ENCODE data around the gene SIRT4. TPM values are rescaled to one million over a fixed set of nuclear protein-coding genes. Genes with fewer than 3 reads are reported as not detected.

SIRT4 gene
- total and polyA plus RNA-seq, 2 of the 13 experiments (the other 11 are each of a cell fraction or from before 2014, with no cell fraction given), result 3.4 to 5.8 TPM

- no peaks in the 10 kb centered on the region; the same call in 1 of the 2 replicates for H3K4me1 ChIP-seq (ENCODE audit: insufficient read depth, low read length)
- H3K9ac ChIP-seq (ENCODE audit: insufficient read depth, low read depth, low read length), result no peak overlapping the region
- 83% methylated on average over 1 of the region's 1 CpG for WGBS (ENCODE audit: low lambda C conversion rate)
- H3K27me3 ChIP-seq (ENCODE audit: control insufficient read depth in 1 of 2, insufficient read depth in 2 of 2, low read length in 2 of 2), result no peaks in the 10 kb centered on the region; a peak in 1 of 5 replicates
- BruUV-seq (replicated peaks), result no TSS peak
- H2AFZ ChIP-seq (ENCODE audit: low read length), result no peak overlapping the region
- no peaks in the 10 kb centered on the region for H3K36me3 ChIP-seq (replicated peaks in 1 of 2; ENCODE audit: control insufficient read depth in 1 of 2, insufficient read depth in 2 of 2, low read length in 2 of 2)
- no peak for FAIRE-seq
- CTCF ChIA-PET (ENCODE audit: low intra/inter-chr PET ratio, low total read pairs), result interaction anchor here (5.1 kb wide), 1 partner anchor 71 kb away, joined by 48 read pairs; no protein-coding TSS in a partner anchor
- no peaks in the 10 kb centered on the region for H3K9me3 ChIP-seq (ENCODE audit: low read length)
- DNase-seq (ENCODE audit: low spot score), result no peak
- in situ Hi-C loops (cut with HindIII; ENCODE audit: extremely low pct_ligation_motif_present, low pct_unique_long_range_greater_than_20kb), result loop anchor here (5.0 kb wide), 1 partner anchor 73 kb away; no protein-coding TSS in a partner anchor
- no peak for ATAC-seq
- no peak overlapping the region for H3K27ac ChIP-seq (ENCODE audit: extremely low read length, insufficient read depth, low read length)
- intact Hi-C loops (cut with micrococcal nuclease; ENCODE audit: unreplicated experiment), result no loop called here
- H3K79me2 ChIP-seq (ENCODE audit: insufficient read depth, low read length), result no peaks in the 10 kb centered on the region
- no peak overlapping the region for H3K4me2 ChIP-seq (ENCODE audit: low read depth, low read length)
- POLR2A ChIA-PET, result no interaction called here
- H3K4me3 ChIP-seq (replicated peaks in 1 of 3; ENCODE audit: insufficient read depth in 1 of 3, low read depth in 2 of 3, low read length in 3 of 3), result no peak overlapping the region
- H4K20me1 ChIP-seq (ENCODE audit: insufficient read depth, low read length), result no peaks in the 10 kb centered on the region
- TF ChIP-seq ZNF768 (CRISPR knock-in tag; IDR thresholded peaks at IDR 0.05) (peak; percentile 60; the same call in 1 of the 2 replicates), NR1H2 (CRISPR knock-in tag; IDR thresholded peaks at IDR 0.05; ENCODE audit: borderline replicate concordance, low read depth) (no peak)
Observed at GRCh38 chr12:120359128-120359527, 57.0 kb downstream of the SIRT4 start.

GRCh38 chr12:120361506-120362208 is 59.5 kb downstream of the SIRT4 start:
- POLR2A ChIA-PET, result no interaction called here

More at GRCh38 chr12:120361506-120362208, 59.5 kb downstream of the SIRT4 start:
- Histone ChIP-seq H3K27me3 (ENCODE audit: control insufficient read depth in 1 of 2, insufficient read depth in 2 of 2, low read length in 2 of 2) (no peaks in the 10 kb centered on the region; a peak in 2 of 5 replicates), H3K4me2 (ENCODE audit: low read depth, low read length) (no peak overlapping the region), H3K4me3 (replicated peaks in 1 of 3; ENCODE audit: insufficient read depth in 1 of 3, low read depth in 2 of 3, low read length in 3 of 3) (no peak overlapping the region), H4K20me1 (ENCODE audit: insufficient read depth, low read length) (no peaks in the 10 kb centered on the region), H3K9ac (ENCODE audit: insufficient read depth, low read depth, low read length) (no peak overlapping the region), H3K27ac (ENCODE audit: extremely low read length, insufficient read depth, low read length) (no peak overlapping the region), H3K4me1 (ENCODE audit: insufficient read depth, low read length) (peaks cover 20% of the 10 kb centered on the region), H3K36me3 (replicated peaks in 1 of 2; ENCODE audit: control insufficient read depth in 1 of 2, insufficient read depth in 2 of 2, low read length in 2 of 2) (no peaks in the 10 kb centered on the region), H2AFZ (ENCODE audit: low read length) (no peak overlapping the region), H3K79me2 (ENCODE audit: insufficient read depth, low read length) (no peaks in the 10 kb centered on the region), H3K9me3 (ENCODE audit: low read length) (no peaks in the 10 kb centered on the region)
- TF ChIP-seq RFX1 (IDR thresholded peaks at IDR 0.05) (peak; percentile 39; the same call in 1 of the 2 replicates), MIXL1 (CRISPR knock-in tag; IDR thresholded peaks at IDR 0.05) (no peak), ZNF629 (CRISPR knock-in tag; conservative IDR thresholded peaks at IDR 0.05) (no peak), ZNF547 (CRISPR knock-in tag; IDR thresholded peaks at IDR 0.05) (no peak), MED1 (CRISPR knock-in tag; IDR thresholded peaks at IDR 0.05) (no peak), RBFOX2 (IDR thresholded peaks at IDR 0.05; ENCODE audit: low read depth, low read length) (peak; percentile 29; the same call in 1 of the 2 replicates)
- TF ChIP-seq, protein P1, sequence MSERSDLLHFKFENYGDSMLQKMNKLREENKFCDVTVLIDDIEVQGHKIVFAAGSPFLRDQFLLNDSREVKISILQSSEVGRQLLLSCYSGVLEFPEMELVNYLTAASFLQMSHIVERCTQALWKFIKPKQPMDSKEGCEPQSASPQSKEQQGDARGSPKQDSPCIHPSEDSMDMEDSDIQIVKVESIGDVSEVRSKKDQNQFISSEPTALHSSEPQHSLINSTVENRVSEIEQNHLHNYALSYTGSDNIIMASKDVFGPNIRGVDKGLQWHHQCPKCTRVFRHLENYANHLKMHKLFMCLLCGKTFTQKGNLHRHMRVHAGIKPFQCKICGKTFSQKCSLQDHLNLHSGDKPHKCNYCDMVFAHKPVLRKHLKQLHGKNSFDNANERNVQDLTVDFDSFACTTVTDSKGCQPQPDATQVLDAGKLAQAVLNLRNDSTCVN (CRISPR knock-in tag; IDR thresholded peaks at IDR 0.05; ENCODE audit: borderline replicate concordance), result no peak
- TF ChIP-seq, protein P2, sequence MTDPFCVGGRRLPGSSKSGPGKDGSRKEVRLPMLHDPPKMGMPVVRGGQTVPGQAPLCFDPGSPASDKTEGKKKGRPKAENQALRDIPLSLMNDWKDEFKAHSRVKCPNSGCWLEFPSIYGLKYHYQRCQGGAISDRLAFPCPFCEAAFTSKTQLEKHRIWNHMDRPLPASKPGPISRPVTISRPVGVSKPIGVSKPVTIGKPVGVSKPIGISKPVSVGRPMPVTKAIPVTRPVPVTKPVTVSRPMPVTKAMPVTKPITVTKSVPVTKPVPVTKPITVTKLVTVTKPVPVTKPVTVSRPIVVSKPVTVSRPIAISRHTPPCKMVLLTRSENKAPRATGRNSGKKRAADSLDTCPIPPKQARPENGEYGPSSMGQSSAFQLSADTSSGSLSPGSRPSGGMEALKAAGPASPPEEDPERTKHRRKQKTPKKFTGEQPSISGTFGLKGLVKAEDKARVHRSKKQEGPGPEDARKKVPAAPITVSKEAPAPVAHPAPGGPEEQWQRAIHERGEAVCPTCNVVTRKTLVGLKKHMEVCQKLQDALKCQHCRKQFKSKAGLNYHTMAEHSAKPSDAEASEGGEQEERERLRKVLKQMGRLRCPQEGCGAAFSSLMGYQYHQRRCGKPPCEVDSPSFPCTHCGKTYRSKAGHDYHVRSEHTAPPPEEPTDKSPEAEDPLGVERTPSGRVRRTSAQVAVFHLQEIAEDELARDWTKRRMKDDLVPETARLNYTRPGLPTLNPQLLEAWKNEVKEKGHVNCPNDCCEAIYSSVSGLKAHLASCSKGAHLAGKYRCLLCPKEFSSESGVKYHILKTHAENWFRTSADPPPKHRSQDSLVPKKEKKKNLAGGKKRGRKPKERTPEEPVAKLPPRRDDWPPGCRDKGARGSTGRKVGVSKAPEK (CRISPR knock-in tag; IDR thresholded peaks at IDR 0.05; ENCODE audit: borderline replicate concordance), result no peak
- BruUV-seq (replicated peaks), result no TSS peak
- CTCF ChIA-PET (ENCODE audit: low intra/inter-chr PET ratio, low total read pairs), result no interaction called here
- whole genome bisulfite sequencing (ENCODE audit: low lambda C conversion rate), result 79% methylated on average over 10 of the region's 56 CpGs
- no peak for ATAC-seq
- in situ Hi-C loops (cut with HindIII; ENCODE audit: extremely low pct_ligation_motif_present, low pct_unique_long_range_greater_than_20kb), result no loop called here
- intact Hi-C loops (cut with micrococcal nuclease; ENCODE audit: unreplicated experiment), result no loop called here
- DNase-seq (ENCODE audit: low spot score), result no peak
- FAIRE-seq, result no peak

All from HepG2 (cell line).